K562 (cell line): ENCODE measurements around the gene TUBA3C. TPM values are rescaled to one million over a fixed set of nuclear protein-coding genes. Genes with fewer than 3 reads are reported as not detected.

Experiments used
- ATAC-seq: fragments of 200-7000 bp; cut with Tn5 transposase; 3 replicates; pipeline ENCODE4 v1.9.1; 2020; ENCODE audit warnings: moderate library complexity
- BruUV-seq: library from RNA; stranded (reverse); fragments of 400-500 nt; replicated peaks from 2 replicates; lab custom pipeline; 2021; lab: Mats Ljungman, UMichigan
- CTCF ChIA-PET: fragments of 300-600 bp; formaldehyde crosslinking; extraction: SDS; loops from one replicate; lab custom pipeline; 2021; ENCODE audit warnings: low intra/inter-chr PET ratio; lab: Yijun Ruan, JAX
- POLR2A ChIA-PET: fragments of 300-600, 350-650 bp; sonication (Branson Sonifier 250); formaldehyde crosslinking; extraction: SDS; loops from one replicate; lab custom pipeline; 2021; ENCODE audit warnings: antibody characterized with exemption, inconsistent platforms; lab: Yijun Ruan, JAX
- DNase-seq, 4 experiments: peaks; one replicate each; pipeline versions ENCODE4 v3.0.0 to v3.0.0-alpha.2; 2011 to 2018; ENCODE audit warnings: low spot score in 3 of 4, mixed read lengths in 3 of 4; ENCODE audit errors: extremely low read depth in 1 of 4
- FAIRE-seq: peaks from 2 replicates; lab custom pipeline; 2011; peaks lifted over from hg19 to GRCh38; lab: Jason Lieb, UNC
- H2AFZ ChIP-seq: 2 replicates; pipeline ENCODE4 v1.6.0; 2011; ENCODE audit warnings: low read depth, low read length, control low read depth, inconsistent platforms
- H3K27ac ChIP-seq: fragments of 200-600 bp; 3 replicates; pipeline ENCODE4 v1.8.0; 2011; ENCODE audit warnings: low read depth, mild to moderate bottlenecking, control low read depth, inconsistent platforms, low read length, moderate library complexity, mixed read lengths; ENCODE audit errors: extremely low read depth
- H3K27me3 ChIP-seq, 2 experiments: fragments of 300-600 bp in 1 of 2; 2 replicates in 1 of 2; 3 replicates in 1 of 2; pipeline versions ENCODE4 v1.6.0 to v1.8.0; 2011; ENCODE audit warnings: inconsistent platforms in 2 of 2, low read length in 2 of 2, mild to moderate bottlenecking in 1 of 2, mixed read lengths in 1 of 2, moderate library complexity in 1 of 2; ENCODE audit not compliant: control insufficient read depth in 2 of 2, insufficient read depth in 2 of 2
- H3K36me3 ChIP-seq: fragments of 300-600 bp; 3 replicates; pipeline ENCODE4 v1.8.0; 2011; ENCODE audit warnings: mild to moderate bottlenecking, low read length, inconsistent platforms; ENCODE audit not compliant: control insufficient read depth, insufficient read depth
- H3K4me1 ChIP-seq, 2 experiments: fragments of 200-600 bp in 1 of 2; replicated peaks in 1 of 2; 2 replicates in 1 of 2; 3 replicates in 1 of 2; pipeline versions ENCODE4 v1.5.1 to v1.8.0; 2011; ENCODE audit warnings: inconsistent platforms in 2 of 2, low read length in 2 of 2, mild to moderate bottlenecking in 1 of 2, mixed read lengths in 1 of 2, moderate library complexity in 1 of 2; ENCODE audit not compliant: control insufficient read depth in 2 of 2, insufficient read depth in 2 of 2
- H3K4me2 ChIP-seq: 2 replicates; pipeline ENCODE4 v1.6.1; 2011; ENCODE audit warnings: low read length, control low read depth, inconsistent platforms, mixed read lengths; ENCODE audit not compliant: insufficient read depth
- H3K4me3 ChIP-seq: fragments of 200-600 bp; sonication (generic), shearing (Covaris generic); 2 replicates; pipeline ENCODE4 v1.5.1; 2016; ENCODE audit warnings: control low read depth, inconsistent platforms
- H3K79me2 ChIP-seq: fragments of 200-600 bp; 3 replicates; pipeline ENCODE4 v1.8.0; 2011; ENCODE audit warnings: low read length, inconsistent platforms; ENCODE audit not compliant: control insufficient read depth, insufficient read depth
- H3K9ac ChIP-seq, 2 experiments: 2 replicates each; pipeline versions ENCODE4 v1.6.0 to v1.6.1; 2011; ENCODE audit warnings: low read depth in 2 of 2, low read length in 2 of 2, control low read depth in 1 of 2, inconsistent platforms in 1 of 2, mild to moderate bottlenecking in 1 of 2, mixed read lengths in 1 of 2; ENCODE audit not compliant: insufficient read depth in 1 of 2
- H3K9me1 ChIP-seq: one replicate; pipeline ENCODE4 v1.6.0; 2011; ENCODE audit warnings: inconsistent platforms, mild to moderate bottlenecking, low read length, moderate library complexity; ENCODE audit not compliant: control insufficient read depth, insufficient read depth
- H3K9me3 ChIP-seq: replicated peaks from 2 replicates; pipeline ENCODE4 v1.5.1; 2011; ENCODE audit warnings: low read depth, low read length, inconsistent platforms; ENCODE audit not compliant: control insufficient read depth, insufficient read depth
- H4K20me1 ChIP-seq: replicated peaks from 2 replicates; pipeline ENCODE4 v1.6.1; 2011; ENCODE audit warnings: low read length, inconsistent platforms, mixed read lengths; ENCODE audit not compliant: control insufficient read depth, insufficient read depth
- CBX5 ChIP-seq: IDR thresholded peaks from 2 replicates; pipeline ENCODE4 v1.6.1; 2014; ENCODE audit warnings: low read depth, borderline replicate concordance
- PCBP2 ChIP-seq: fragments of 200-400 bp; formaldehyde crosslinking; IDR thresholded peaks from 2 replicates; pipeline ENCODE4 v1.6.1; 2018; ENCODE audit warnings: low read length, low read depth, mild to moderate bottlenecking, moderate library complexity; ENCODE audit not compliant: poor library complexity, severe bottlenecking
- SLC30A9 ChIP-seq: fragments of 250-450 bp; sonication (Bioruptor Pico); IDR thresholded peaks from 2 replicates; pipeline ENCODE4 v1.8.0; 2022; ENCODE audit warnings: mild to moderate bottlenecking, moderate library complexity
- XRCC5 ChIP-seq: fragments of 200-400 bp; formaldehyde crosslinking; IDR thresholded peaks from 2 replicates; pipeline ENCODE4 v1.6.1; 2017; ENCODE audit warnings: low read depth, mild to moderate bottlenecking, low read length
- ZNF121 ChIP-seq: sonication (generic); formaldehyde crosslinking; conservative IDR thresholded peaks from 2 replicates; pipeline ENCODE4 v1.8.0; 2022; ENCODE audit warnings: missing genetic modification reagents
- WGBS: fragments of 100-300 bp; shearing (Covaris generic); methylation state at CpG from one replicate; pipeline ENCODE4 v1.1.6; 2016; ENCODE audit warnings: low coverage, mixed read lengths; ENCODE audit not compliant: insufficient coverage; ENCODE audit errors: missing lambda C conversion rate; 5-methylcytosine and 5-hydroxymethylcytosine counted together
- in situ Hi-C: fragments of 300-500 bp; cut with MboI; formaldehyde crosslinking; loops from 4 replicates; pipeline ENCODE4 v1.15.0; 2018; ENCODE audit warnings: inconsistent platforms, mixed read lengths
- intact Hi-C: fragments of 100-400 bp; cut with micrococcal nuclease; formaldehyde crosslinking; loops from 2 replicates; pipeline ENCODE4 v1.14.2; 2022
- polyA plus RNA-seq, 8 experiments: library from polyadenylated mRNA; depleted of rRNA in 4 of 8; stranded (reverse) in 5 of 8; unstranded in 3 of 8; fragments of >200 nt; fragmentation: Nextera tagmentation in 2 of 8; fragmentation: Illumina TruSeq in 1 of 8; extraction: Ambion mirVana in 2 of 8; extraction: Trizol in 1 of 8; gene quantifications; 2 replicates each; pipeline versions ENCODE4 v1.2.1 to v1.2.3, GENCODE V29; 2011 to 2014; ENCODE audit warnings: inconsistent platforms in 1 of 8, missing spikeins in 1 of 8
- total RNA-seq, 7 experiments: library from RNA; depleted of rRNA in 6 of 7; stranded (reverse); fragments of >200 nt in 6 of 7; fragmentation: Illumina TruSeq in 2 of 7; extraction: Trizol in 2 of 7; gene quantifications; 2 replicates each; pipeline versions ENCODE4 v1.2.1 to v1.2.3, GENCODE V29; 2011 to 2021; ENCODE audit warnings: low replicate concordance in 1 of 7
- TF ChIP-seq, protein P1 (sequence below), 2 experiments: IDR thresholded peaks in 1 of 2; conservative IDR thresholded peaks in 1 of 2; 2 replicates each; pipeline ENCODE4 v1.6.1; 2016; ENCODE audit warnings: low read depth in 2 of 2, mild to moderate bottlenecking in 1 of 2, missing compliant biosample characterization in 1 of 2, missing genetic modification characterization in 1 of 2, moderate library complexity in 1 of 2
- TF ChIP-seq, protein P2 (sequence below): fragments of 450-650 bp; IDR thresholded peaks from 2 replicates; pipeline ENCODE4 v1.6.1; 2016; ENCODE audit warnings: missing biosample characterization, missing genetic modification characterization
- TF ChIP-seq, protein P3 (sequence below): sonication (generic); formaldehyde crosslinking; IDR thresholded peaks from 2 replicates; pipeline ENCODE4 v1.8.0; 2022; ENCODE audit warnings: missing genetic modification reagents, mild to moderate bottlenecking, borderline replicate concordance
- TF ChIP-seq, protein P4 (sequence below): fragments of 450-650 bp; formaldehyde crosslinking; IDR thresholded peaks from 2 replicates; pipeline ENCODE4 v1.4.0; 2020; ENCODE audit warnings: mild to moderate bottlenecking, moderate library complexity
- TF ChIP-seq, protein P5 (sequence below), 2 experiments: IDR thresholded peaks; 2 replicates each; pipeline ENCODE4 v1.6.1; 2012; ENCODE audit warnings: improper control_type of control experiment in 2 of 2, low read depth in 2 of 2, low read length in 2 of 2, borderline replicate concordance in 1 of 2

TUBA3C gene
- total and polyA plus RNA-seq, 9 of the 15 experiments (the other 6 are each of a cell fraction or from before 2014, with no cell fraction given) = 0.10 to 4.2 (median 2.2) TPM

DNA sequence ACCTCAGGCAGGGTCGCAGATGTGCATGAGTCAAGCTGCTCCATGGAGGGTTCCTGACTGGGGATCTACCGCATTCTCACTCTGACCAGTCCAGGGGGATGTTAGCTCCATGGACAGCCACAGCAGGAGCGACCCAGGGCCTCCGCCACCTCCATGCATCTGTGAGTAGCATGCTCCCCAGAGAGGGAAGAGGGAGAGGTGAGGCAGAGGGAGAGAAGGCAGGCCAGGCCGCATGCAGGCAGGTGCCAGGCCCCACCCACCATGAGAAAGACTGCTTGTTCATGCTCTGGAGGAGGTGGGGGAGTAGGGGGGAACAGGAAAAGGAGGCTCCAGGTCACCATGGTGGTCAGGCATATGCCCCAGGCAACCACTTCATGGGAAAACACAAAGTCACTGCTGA, 20.3 kb downstream of the TUBA3C start:
- Histone ChIP-seq H3K9me3 (no peaks in the 10 kb centered on the region), H3K9ac (no peak overlapping the region), H3K36me3 (no peaks in the 10 kb centered on the region), H3K4me3 (no peak overlapping the region), H2AFZ (no peak overlapping the region), H3K4me1 (no peaks in the 10 kb centered on the region), H4K20me1 (no peaks in the 10 kb centered on the region), H3K79me2 (no peaks in the 10 kb centered on the region), H3K27ac (no peak overlapping the region), H3K27me3 (no peaks in the 10 kb centered on the region), H3K4me2 (no peak overlapping the region), H3K9me1 (no peaks in the 10 kb centered on the region)
- no TSS peak for BruUV-seq
- ChIA-PET CTCF (no interaction called here), POLR2A (no interaction called here)
- ATAC-seq (no peak), DNase-seq (no peak), FAIRE-seq (no peak)
- 0% methylated on average over 2 of the region's 5 CpGs for WGBS
- in situ Hi-C loops (no loop called here), intact Hi-C loops (no loop called here)
- TF ChIP-seq PCBP2 (no peak), XRCC5 (no peak), ZNF121 (CRISPR knock-in tag) (no peak), CBX5 (no peak), SLC30A9 (no peak)
- TF ChIP-seq, protein P1, sequence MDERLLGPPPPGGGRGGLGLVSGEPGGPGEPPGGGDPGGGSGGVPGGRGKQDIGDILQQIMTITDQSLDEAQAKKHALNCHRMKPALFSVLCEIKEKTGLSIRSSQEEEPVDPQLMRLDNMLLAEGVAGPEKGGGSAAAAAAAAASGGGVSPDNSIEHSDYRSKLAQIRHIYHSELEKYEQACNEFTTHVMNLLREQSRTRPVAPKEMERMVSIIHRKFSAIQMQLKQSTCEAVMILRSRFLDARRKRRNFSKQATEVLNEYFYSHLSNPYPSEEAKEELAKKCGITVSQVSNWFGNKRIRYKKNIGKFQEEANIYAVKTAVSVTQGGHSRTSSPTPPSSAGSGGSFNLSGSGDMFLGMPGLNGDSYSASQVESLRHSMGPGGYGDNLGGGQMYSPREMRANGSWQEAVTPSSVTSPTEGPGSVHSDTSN (CRISPR knock-in tag; IDR thresholded peaks at IDR 0.05; ENCODE audit: low read depth) = no peak
- TF ChIP-seq, protein P1 (tag; conservative IDR thresholded peaks at IDR 0.05; ENCODE audit: low read depth) = no peak
- TF ChIP-seq, protein P2, sequence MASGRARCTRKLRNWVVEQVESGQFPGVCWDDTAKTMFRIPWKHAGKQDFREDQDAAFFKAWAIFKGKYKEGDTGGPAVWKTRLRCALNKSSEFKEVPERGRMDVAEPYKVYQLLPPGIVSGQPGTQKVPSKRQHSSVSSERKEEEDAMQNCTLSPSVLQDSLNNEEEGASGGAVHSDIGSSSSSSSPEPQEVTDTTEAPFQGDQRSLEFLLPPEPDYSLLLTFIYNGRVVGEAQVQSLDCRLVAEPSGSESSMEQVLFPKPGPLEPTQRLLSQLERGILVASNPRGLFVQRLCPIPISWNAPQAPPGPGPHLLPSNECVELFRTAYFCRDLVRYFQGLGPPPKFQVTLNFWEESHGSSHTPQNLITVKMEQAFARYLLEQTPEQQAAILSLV (tag) = no peak
- TF ChIP-seq, protein P3, sequence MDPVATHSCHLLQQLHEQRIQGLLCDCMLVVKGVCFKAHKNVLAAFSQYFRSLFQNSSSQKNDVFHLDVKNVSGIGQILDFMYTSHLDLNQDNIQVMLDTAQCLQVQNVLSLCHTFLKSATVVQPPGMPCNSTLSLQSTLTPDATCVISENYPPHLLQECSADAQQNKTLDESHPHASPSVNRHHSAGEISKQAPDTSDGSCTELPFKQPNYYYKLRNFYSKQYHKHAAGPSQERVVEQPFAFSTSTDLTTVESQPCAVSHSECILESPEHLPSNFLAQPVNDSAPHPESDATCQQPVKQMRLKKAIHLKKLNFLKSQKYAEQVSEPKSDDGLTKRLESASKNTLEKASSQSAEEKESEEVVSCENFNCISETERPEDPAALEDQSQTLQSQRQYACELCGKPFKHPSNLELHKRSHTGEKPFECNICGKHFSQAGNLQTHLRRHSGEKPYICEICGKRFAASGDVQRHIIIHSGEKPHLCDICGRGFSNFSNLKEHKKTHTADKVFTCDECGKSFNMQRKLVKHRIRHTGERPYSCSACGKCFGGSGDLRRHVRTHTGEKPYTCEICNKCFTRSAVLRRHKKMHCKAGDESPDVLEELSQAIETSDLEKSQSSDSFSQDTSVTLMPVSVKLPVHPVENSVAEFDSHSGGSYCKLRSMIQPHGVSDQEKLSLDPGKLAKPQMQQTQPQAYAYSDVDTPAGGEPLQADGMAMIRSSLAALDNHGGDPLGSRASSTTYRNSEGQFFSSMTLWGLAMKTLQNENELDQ (CRISPR knock-in tag) = no peak
- TF ChIP-seq, protein P4, sequence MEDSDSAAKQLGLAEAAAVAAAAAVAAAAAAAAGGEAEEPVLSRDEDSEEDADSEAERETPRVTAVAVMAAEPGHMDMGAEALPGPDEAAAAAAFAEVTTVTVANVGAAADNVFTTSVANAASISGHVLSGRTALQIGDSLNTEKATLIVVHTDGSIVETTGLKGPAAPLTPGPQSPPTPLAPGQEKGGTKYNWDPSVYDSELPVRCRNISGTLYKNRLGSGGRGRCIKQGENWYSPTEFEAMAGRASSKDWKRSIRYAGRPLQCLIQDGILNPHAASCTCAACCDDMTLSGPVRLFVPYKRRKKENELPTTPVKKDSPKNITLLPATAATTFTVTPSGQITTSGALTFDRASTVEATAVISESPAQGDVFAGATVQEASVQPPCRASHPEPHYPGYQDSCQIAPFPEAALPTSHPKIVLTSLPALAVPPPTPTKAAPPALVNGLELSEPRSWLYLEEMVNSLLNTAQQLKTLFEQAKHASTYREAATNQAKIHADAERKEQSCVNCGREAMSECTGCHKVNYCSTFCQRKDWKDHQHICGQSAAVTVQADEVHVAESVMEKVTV = no peak
- TF ChIP-seq, protein P5, sequence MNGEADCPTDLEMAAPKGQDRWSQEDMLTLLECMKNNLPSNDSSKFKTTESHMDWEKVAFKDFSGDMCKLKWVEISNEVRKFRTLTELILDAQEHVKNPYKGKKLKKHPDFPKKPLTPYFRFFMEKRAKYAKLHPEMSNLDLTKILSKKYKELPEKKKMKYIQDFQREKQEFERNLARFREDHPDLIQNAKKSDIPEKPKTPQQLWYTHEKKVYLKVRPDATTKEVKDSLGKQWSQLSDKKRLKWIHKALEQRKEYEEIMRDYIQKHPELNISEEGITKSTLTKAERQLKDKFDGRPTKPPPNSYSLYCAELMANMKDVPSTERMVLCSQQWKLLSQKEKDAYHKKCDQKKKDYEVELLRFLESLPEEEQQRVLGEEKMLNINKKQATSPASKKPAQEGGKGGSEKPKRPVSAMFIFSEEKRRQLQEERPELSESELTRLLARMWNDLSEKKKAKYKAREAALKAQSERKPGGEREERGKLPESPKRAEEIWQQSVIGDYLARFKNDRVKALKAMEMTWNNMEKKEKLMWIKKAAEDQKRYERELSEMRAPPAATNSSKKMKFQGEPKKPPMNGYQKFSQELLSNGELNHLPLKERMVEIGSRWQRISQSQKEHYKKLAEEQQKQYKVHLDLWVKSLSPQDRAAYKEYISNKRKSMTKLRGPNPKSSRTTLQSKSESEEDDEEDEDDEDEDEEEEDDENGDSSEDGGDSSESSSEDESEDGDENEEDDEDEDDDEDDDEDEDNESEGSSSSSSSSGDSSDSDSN (IDR thresholded peaks at IDR 0.05; ENCODE audit: borderline replicate concordance in 1 of 2, low read depth in 2 of 2, low read length in 2 of 2) = no peak
